Thyroid gland (tissue), 4 donors: ENCODE measurements around the gene ATXN7L1.

Source experiments
- CTCF ChIP-seq, 6 experiments: fragments of 200-600 bp in 3 of 6; fragments of 450-650 bp in 3 of 6; sonication (generic) in 3 of 6; IDR thresholded peaks; one replicate each; pipeline ENCODE4 v1.5.1; 2016 to 2019; ENCODE audit warnings: antibody characterized with exemption in 6 of 6, mild to moderate bottlenecking in 2 of 6, inconsistent platforms in 1 of 6, moderate library complexity in 1 of 6
- POLR2A ChIP-seq, 2 donors: fragments of 450-650 bp; IDR thresholded peaks; one replicate each; pipeline ENCODE4 v1.6.1; 2017; ENCODE audit warnings: antibody characterized with exemption in 2 of 2, mild to moderate bottlenecking in 2 of 2, moderate library complexity in 1 of 2

- TF ChIP-seq CTCF (IDR thresholded peaks at IDR 0.05) (no peak), POLR2A (IDR thresholded peaks at IDR 0.05) (no peak)
Measured at GRCh38 chr7:105831824-105832535, 44.4 kb downstream of the ATXN7L1 start.
